COLO668 (cell line): Measurements from ENCODE around the gene EIF3A.
"Not testable (repeated sequence)": the region's sequence is repeated elsewhere in the genome, so short reads cannot be mapped to it uniquely, and the experiment has no call there.

ENCODE experiments used
- DNase-seq: peaks from one replicate; lab custom pipeline; 2025; ENCODE audit not compliant: unreplicated experiment; lab: John Stamatoyannopoulos, UW

Gene EIF3A

GRCh38 chr10:119080521-119081259 is at the start of gene EIF3A:
TSS of gene EIF3A (minus strand) at chr10:119080817. CDS start at chr10:119080676, 141 bp downstream.
- DNase-seq = peak; percentile 88

GRCh38 chr10:119129721-119130120 is 49.1 kb upstream of the EIF3A start:
- no peak for DNase-seq

GRCh38 chr10:119125942-119126341 is 45.3 kb upstream of the EIF3A start:
- DNase-seq = no peak

GRCh38 chr10:119120875-119121274 is 40.3 kb upstream of the EIF3A start:
- DNase-seq = no peak

GRCh38 chr10:119120413-119120867 is 39.8 kb upstream of the EIF3A start:
- DNase-seq = no peak

- DNase-seq = no peak
These were observed 38.8 kb upstream of the EIF3A start for GRCh38 chr10:119119400-119119799.

- DNase-seq = no peak
These were observed 37.6 kb upstream of the EIF3A start for GRCh38 chr10:119118231-119118630.

GRCh38 chr10:119116326-119116951 is 35.8 kb upstream of the EIF3A start:
- DNase-seq = no peak

GRCh38 chr10:119115926-119116325 is 35.3 kb upstream of the EIF3A start:
- no peak for DNase-seq

- DNase-seq = no peak
These were observed 33.4 kb upstream of the EIF3A start for GRCh38 chr10:119113751-119114732.

- DNase-seq = no peak
These were observed 31.4 kb upstream of the EIF3A start for GRCh38 chr10:119112056-119112455.

GRCh38 chr10:119107771-119108170 is 27.2 kb upstream of the EIF3A start:
- not testable (repeated sequence) for DNase-seq

GRCh38 chr10:119107106-119107505 is 26.5 kb upstream of the EIF3A start:
- not testable (repeated sequence) for DNase-seq

GRCh38 chr10:119105899-119106298 is 25.3 kb upstream of the EIF3A start:
- not testable (repeated sequence) for DNase-seq

- no peak for DNase-seq
These were observed 24.5 kb upstream of the EIF3A start for GRCh38 chr10:119105155-119105554.

GRCh38 chr10:119104654-119105015 is 24.0 kb upstream of the EIF3A start:
- DNase-seq = no peak

GRCh38 chr10:119103903-119104653 is 23.5 kb upstream of the EIF3A start, which contains the start of gene DENND10:
TSS of gene DENND10 (plus strand) at chr10:119104113. CDS start at chr10:119104143, 30 bp downstream.
- peak; percentile 66 for DNase-seq

- DNase-seq = no peak
These were observed 22.8 kb upstream of the EIF3A start for GRCh38 chr10:119103241-119103902.

- peak; percentile 0 for DNase-seq
These were observed 20.9 kb upstream of the EIF3A start for GRCh38 chr10:119101366-119102098.
